Cardiac muscle cell (in vitro differentiated cells and primary cell): Measurements from ENCODE around the gene LILRB3. TPM values are rescaled to one million over a fixed set of nuclear protein-coding genes. Genes with fewer than 3 reads are reported as not detected.

Source experiments
- DNase-seq, 2 donors: peaks; one replicate each; pipeline versions ENCODE4 v3.0.0 to v3.0.0-alpha.2; 2010 to 2017; ENCODE audit warnings: low read depth in 1 of 2, low spot score in 1 of 2
- H3K27ac ChIP-seq: fragments of 200-600 bp; sonication (generic); 2 replicates; pipeline ENCODE4 v1.5.1; 2016
- H3K27me3 ChIP-seq: fragments of 200-600 bp; sonication (generic); 2 replicates; pipeline ENCODE4 v1.6.0; 2016; ENCODE audit warnings: control low read depth
- H3K36me3 ChIP-seq: fragments of 200-600 bp; sonication (generic); 2 replicates; pipeline ENCODE4 v1.5.1; 2016; ENCODE audit warnings: control low read depth
- H3K4me1 ChIP-seq: fragments of 200-600 bp; sonication (generic); 2 replicates; pipeline ENCODE4 v1.8.1; 2017; ENCODE audit warnings: low read depth, mild to moderate bottlenecking, mixed run types
- H3K4me3 ChIP-seq: fragments of 200-600 bp; sonication (generic); 2 replicates; pipeline ENCODE4 v1.5.1; 2016; ENCODE audit warnings: mild to moderate bottlenecking
- H3K9me3 ChIP-seq: fragments of 200-600 bp; sonication (generic); 2 replicates; pipeline ENCODE4 v1.5.1; 2017; ENCODE audit warnings: low read depth, mild to moderate bottlenecking, control low read depth
- polyA plus RNA-seq: library from polyadenylated mRNA; unstranded; fragments of >200 nt; fragmentation: Nextera tagmentation; extraction: Ambion mirVana; gene quantifications from 2 replicates; pipeline ENCODE4 v1.2.1, GENCODE V29; 2016
- total RNA-seq: library from RNA; depleted of rRNA; stranded (reverse); fragments of >200 nt; gene quantifications from 2 replicates; pipeline ENCODE4 v1.2.3, GENCODE V29; 2016
- TF ChIP-seq, protein P1 (sequence below): IDR thresholded peaks from 2 replicates; pipeline ENCODE4 v1.5.1; 2012; ENCODE audit warnings: low read depth, mild to moderate bottlenecking, low read length

The LILRB3 gene
- total and polyA plus RNA-seq, 2 experiments from 2014 or later: 0.27 to 0.98 TPM

DNA sequence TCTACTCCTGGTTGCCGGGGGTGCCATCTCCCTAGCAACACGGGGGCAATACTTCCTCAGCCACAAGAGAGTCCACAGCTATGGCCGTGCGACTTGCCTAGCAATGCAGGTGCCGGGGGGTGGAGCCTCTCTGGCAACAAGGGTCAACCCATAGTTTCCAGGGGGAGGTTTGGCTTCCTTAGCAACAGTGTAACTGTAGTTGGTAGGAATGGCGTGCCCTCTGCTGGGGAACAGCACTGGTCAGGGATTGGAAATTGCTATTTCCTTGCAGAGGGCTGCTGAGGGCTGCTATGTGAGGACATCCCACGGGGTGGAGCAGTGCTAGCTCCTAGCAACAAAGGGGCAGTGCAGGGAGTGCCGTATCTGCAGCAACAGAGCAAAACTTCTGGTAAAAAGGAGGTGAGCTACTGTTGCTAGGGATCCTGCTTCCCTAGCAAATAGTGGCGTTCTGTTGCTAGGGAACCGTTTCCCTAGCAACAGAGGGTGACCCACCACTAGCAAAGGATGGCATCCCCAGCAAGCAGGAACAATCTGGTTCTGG lies 42.8 kb downstream of the LILRB3 start:
- peak overlapping the region; percentile 4 for H3K27ac ChIP-seq
- H3K9me3 ChIP-seq: no peaks in the 10 kb centered on the region
- DNase-seq: peak; percentile 83 to 89
- peaks cover 4% of the 10 kb centered on the region for H3K36me3 ChIP-seq
- TF ChIP-seq, protein P1, sequence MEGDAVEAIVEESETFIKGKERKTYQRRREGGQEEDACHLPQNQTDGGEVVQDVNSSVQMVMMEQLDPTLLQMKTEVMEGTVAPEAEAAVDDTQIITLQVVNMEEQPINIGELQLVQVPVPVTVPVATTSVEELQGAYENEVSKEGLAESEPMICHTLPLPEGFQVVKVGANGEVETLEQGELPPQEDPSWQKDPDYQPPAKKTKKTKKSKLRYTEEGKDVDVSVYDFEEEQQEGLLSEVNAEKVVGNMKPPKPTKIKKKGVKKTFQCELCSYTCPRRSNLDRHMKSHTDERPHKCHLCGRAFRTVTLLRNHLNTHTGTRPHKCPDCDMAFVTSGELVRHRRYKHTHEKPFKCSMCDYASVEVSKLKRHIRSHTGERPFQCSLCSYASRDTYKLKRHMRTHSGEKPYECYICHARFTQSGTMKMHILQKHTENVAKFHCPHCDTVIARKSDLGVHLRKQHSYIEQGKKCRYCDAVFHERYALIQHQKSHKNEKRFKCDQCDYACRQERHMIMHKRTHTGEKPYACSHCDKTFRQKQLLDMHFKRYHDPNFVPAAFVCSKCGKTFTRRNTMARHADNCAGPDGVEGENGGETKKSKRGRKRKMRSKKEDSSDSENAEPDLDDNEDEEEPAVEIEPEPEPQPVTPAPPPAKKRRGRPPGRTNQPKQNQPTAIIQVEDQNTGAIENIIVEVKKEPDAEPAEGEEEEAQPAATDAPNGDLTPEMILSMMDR: peak; percentile 61
- no peaks in the 10 kb centered on the region for H3K4me1 ChIP-seq
- no peak overlapping the region for H3K4me3 ChIP-seq
- no peaks in the 10 kb centered on the region for H3K27me3 ChIP-seq

DNA sequence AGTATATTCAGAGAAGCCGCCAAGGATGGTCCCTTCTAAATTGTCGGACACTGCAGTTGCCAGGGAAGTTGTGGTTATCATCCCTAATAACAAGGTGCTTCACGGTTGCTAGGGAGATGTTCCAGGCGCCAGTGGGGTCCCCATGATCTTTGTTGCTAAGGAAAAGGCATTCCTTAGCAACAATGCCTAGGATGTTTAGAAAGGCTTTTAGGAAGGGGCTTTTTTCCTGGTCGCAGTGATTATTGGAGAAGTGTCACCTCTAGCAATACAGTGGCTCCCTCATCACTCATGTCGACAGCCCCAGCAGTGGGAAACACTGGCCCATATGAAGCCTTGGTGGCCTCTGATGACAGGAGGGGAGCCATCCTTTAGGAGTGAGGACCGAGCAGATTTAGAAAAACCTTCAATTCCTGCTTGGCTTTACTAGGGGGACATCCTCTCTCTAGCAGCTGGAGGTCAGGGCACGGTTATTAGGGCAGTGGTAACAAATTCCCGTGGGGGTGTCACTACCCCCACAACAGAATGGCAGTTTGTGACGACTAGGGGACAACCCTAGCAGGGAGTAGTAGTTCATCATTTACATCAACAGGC lies 43.5 kb downstream of the LILRB3 start:
- DNase-seq: no peak
- H3K27ac ChIP-seq: no peak overlapping the region
- no peaks in the 10 kb centered on the region for H3K9me3 ChIP-seq
- H3K36me3 ChIP-seq: peaks cover 4% of the 10 kb centered on the region
- no peak overlapping the region for H3K4me3 ChIP-seq
- H3K4me1 ChIP-seq: no peaks in the 10 kb centered on the region
- TF ChIP-seq, protein P1: no peak
- H3K27me3 ChIP-seq: no peaks in the 10 kb centered on the region

DNA sequence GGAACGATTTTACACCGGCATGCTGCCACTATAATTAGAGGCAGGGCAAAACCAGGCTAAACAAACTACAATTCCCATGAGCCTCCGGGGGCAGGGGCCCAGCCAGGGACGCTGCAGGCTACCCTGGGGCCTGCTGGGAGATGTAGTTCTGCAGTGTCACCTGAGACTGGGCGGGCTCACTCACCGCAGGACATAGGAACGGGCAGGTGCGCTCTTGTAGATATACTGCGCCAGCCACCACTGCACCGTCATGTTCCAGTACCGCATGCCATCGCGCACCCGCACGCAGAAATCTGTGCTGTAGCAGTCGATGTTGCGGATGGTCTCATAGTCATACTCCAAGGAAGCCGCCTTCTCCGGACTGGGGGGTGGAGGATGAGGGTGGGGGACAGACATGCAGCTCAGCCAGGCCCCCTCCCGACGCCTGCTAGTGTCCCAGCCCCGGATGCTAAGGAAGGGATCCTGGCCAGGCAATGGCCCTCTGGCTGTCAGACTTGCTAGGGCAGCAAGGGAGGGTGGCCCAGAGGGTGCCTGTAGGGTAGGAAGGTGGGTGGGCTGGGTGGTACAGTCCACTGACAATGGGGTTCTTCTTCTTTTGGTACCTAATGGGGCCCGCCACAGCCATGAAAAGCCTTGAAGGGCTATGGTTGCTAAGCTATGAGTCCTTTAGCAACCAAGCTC lies 44.1 kb downstream of the LILRB3 start:
- DNase-seq: peak in 1 of 2 donors; percentile 53
- Histone ChIP-seq H3K36me3 (peaks cover 4% of the 10 kb centered on the region), H3K27ac (no peak overlapping the region), H3K27me3 (no peaks in the 10 kb centered on the region), H3K9me3 (no peaks in the 10 kb centered on the region), H3K4me3 (no peak overlapping the region), H3K4me1 (no peaks in the 10 kb centered on the region)
- TF ChIP-seq, protein P1: no peak

DNA sequence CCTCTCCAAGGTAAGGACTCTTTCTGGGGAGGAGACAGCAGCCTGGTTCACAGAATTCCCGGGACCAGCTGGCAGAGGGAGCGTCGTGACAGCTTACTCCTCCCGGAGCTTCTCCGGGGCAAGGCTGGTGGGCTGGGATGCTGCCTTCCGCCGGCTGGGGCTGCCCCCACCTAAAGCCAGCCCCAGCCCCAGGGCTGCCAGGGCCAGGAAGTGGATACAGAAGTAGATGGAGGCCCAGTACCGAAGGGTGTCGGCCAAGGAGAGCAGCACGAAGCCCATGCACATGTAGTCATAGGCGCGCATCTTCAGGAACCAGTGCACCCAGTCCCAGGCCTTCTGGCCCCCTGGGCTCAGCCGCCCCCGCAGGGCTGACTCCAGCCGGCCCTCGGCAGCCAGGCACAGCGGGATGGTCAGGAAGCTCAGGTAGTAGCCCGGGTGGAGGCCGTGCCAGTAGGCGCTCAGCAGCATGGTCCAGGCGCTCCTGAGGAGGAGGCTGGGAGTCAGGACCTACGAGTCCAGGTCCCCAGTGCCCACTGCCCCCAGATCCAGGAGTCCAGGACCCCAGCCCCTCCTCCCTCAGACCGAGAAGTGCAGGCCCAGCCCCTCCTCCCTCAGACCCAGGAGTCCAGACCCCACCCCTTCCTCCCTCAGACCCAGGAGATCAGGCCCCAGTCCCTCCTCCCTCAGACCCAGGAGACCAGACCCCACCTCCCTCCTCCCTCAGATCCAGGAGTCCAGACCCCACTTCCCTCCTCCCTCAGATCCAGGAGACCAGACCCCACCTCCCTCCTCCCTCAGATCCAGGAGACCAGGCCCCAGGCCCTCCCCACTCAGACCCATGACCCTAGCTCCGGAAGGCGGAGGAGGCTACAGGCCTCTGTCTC lies 48.6 kb downstream of the LILRB3 start:
- H3K4me3 ChIP-seq: no peak overlapping the region
- no peak overlapping the region for H3K27ac ChIP-seq
- DNase-seq: no peak
- TF ChIP-seq, protein P1: no peak
- no peaks in the 10 kb centered on the region for H3K36me3 ChIP-seq
- H3K9me3 ChIP-seq: no peaks in the 10 kb centered on the region
- H3K4me1 ChIP-seq: peaks cover 3% of the 10 kb centered on the region
- H3K27me3 ChIP-seq: no peaks in the 10 kb centered on the region

DNA sequence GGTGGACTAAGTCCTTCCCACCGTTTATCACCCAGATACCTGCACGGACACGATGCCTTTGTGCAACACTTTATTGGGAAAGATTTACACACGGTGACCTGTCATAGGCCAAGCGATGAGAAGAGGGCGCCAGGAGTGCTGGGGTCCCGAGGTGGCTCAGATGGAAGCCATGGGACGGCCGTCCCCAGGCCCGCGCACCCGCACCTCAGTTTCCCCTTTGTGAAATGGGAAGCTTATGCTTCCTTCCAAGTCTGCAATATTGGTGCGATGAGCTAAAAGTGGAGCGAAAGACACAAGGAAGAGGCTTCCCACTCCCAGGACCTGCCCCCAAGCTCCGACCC lies 49.5 kb downstream of the LILRB3 start:
- TF ChIP-seq, protein P1: no peak
- no peak for DNase-seq
- Histone ChIP-seq H3K9me3 (no peaks in the 10 kb centered on the region), H3K4me3 (no peak overlapping the region), H3K27ac (no peak overlapping the region), H3K36me3 (no peaks in the 10 kb centered on the region), H3K27me3 (no peaks in the 10 kb centered on the region), H3K4me1 (peaks cover 3% of the 10 kb centered on the region)
